ENCODE results near the gene ZP1.
A peak's percentile ranks its signal among the peaks of the same experiment; 100 is the strongest.

The ZP1 gene

DNA sequence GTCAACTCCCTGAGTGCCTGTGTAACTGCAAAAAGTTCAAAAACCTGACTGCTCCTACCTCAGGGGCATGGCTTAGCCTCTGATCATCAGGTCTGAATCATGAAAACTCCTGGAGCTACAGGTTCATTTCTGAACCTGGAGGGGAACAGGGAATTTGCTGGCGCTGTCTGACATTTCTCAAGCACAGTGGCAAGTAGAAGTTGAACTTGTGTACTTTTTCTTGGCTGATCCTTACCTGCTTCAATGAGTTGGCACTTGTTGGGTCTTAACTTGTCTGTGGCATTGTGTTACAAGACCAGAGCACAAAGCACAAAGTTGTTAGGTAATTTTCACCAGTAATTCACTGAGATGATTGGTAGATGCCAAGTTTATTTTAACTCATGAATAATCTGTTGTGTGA lies 49.9 kb downstream of the ZP1 start:
- no peak for DNase-seq (ENCODE audit: low spot score)

DNA sequence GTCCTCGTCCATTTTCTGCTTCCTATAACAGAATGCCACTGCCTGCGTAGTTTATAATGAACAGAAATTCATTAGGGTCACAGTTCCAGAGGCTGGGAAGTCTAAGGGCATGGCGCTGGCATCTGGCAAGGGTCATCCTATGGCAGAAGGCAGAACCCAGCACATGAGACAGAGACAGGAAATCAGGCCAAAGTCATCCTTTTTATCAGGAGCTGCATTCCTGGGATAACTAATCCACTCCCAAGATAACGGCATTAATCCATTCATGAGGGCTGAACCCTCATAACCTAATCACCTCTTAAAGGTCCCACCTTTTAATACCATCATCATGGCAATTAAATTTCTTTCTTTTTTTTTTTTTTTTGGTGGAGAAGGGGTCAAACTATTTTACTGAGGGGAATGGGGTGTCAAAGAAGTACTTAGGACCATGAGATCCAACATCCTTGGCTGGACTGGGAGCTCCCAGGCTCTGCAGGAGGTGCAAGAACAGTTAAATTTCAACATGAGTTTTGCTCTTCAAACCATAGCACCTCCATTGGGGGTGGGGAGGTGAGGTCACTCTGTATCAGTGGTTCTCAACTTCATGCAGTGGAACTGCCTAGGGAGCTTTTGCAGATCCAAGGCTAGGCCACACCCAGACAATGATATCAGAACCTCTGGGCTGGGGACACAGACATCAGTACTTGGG lies 51.1 kb downstream of the ZP1 start:
- TF ChIP-seq, protein P1, sequence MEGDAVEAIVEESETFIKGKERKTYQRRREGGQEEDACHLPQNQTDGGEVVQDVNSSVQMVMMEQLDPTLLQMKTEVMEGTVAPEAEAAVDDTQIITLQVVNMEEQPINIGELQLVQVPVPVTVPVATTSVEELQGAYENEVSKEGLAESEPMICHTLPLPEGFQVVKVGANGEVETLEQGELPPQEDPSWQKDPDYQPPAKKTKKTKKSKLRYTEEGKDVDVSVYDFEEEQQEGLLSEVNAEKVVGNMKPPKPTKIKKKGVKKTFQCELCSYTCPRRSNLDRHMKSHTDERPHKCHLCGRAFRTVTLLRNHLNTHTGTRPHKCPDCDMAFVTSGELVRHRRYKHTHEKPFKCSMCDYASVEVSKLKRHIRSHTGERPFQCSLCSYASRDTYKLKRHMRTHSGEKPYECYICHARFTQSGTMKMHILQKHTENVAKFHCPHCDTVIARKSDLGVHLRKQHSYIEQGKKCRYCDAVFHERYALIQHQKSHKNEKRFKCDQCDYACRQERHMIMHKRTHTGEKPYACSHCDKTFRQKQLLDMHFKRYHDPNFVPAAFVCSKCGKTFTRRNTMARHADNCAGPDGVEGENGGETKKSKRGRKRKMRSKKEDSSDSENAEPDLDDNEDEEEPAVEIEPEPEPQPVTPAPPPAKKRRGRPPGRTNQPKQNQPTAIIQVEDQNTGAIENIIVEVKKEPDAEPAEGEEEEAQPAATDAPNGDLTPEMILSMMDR (IDR thresholded peaks at IDR 0.05; ENCODE audit: extremely low read depth, missing control alignments): no peak
- DNase-seq (ENCODE audit: low spot score): peak; percentile 23

More for the DNA sequence above, 49.9 kb downstream of the ZP1 start:
- TF ChIP-seq, protein P1 (IDR thresholded peaks at IDR 0.05; ENCODE audit: extremely low read depth, missing control alignments): no peak

DNA sequence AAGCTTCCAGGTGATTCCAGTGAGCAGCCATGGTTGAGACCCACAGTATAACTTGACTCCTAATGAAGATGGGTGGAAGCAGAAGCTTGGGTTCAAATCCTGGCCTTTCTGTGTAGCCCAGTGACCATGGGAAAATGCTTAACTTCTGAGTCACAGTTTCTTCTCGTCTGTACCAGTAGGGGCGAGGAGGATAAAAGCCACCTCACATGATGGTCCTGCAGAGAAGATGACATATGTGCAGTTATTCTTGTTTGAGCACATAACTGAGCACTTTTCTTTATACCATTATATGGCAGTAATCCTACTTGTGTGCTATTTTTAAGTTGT lies 51.6 kb downstream of the ZP1 start:
- DNase-seq (ENCODE audit: low spot score): peak; percentile 21
- TF ChIP-seq, protein P1 (IDR thresholded peaks at IDR 0.05; ENCODE audit: extremely low read depth, missing control alignments): no peak

DNA sequence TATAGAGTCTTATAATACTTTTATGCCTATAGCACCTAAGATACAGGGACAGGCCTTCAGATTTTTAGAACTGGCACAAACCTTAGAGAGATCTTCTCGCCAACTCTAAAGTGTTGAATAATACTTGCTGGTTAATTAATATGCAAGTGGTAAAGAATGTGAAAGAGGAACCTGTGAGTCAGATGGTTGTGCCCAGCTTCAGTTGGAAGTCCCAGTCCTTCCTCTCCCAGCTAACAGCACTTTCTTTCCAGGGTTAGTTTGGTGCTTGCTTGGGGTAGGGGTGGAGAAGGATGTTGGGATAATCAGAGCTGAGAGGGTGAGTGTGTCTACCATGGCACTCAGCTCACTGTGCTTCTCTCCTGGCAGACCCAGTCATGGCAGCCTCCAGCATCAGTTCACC lies 52.0 kb downstream of the ZP1 start:
- TF ChIP-seq, protein P1 (IDR thresholded peaks at IDR 0.05; ENCODE audit: extremely low read depth, missing control alignments): no peak
- peak; percentile 20 for DNase-seq (ENCODE audit: low spot score)

DNA sequence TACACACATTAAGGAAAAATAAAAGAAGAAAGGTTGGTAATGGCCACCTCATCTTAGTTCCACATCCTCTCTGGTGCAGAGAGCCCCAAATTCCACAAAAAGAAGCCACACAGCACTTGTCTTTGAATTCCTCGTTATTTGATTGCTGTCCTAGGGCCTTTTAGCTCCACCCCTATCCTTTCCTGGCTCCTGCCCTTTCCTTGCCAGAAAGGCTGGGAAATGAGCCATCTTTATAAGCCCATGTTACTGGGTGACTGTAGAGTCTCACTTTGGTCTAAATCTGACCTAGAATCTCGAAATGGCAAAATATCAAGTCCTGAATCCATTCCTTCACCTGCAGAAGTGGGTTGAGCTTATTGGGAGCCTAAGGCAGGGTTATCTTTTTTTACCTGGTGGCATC lies 52.6 kb downstream of the ZP1 start:
- DNase-seq (ENCODE audit: low spot score): no peak
- TF ChIP-seq, protein P1 (IDR thresholded peaks at IDR 0.05; ENCODE audit: extremely low read depth, missing control alignments): no peak

DNA sequence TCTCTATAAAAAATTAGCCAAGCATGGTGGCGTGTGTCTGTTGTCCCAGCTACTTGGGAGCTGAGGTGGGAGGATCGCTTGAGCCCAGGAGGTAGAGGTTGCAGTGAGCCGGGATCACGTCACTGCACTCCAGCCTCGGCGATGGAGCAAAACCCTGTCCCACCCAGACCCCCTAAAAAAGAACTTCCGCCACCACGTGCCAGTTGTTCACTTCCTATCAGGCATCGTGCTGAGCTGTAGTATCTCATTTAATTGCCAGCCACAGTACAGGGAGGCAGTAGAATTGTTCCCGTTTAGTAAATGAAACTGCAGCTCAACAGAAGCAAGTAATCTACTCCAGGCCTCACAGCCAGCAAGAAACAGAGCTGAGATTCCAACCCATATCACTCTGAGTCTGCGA lies 53.9 kb downstream of the ZP1 start:
- no peak for DNase-seq (ENCODE audit: low spot score)
- TF ChIP-seq, protein P1 (IDR thresholded peaks at IDR 0.05; ENCODE audit: extremely low read depth, missing control alignments): no peak

DNA sequence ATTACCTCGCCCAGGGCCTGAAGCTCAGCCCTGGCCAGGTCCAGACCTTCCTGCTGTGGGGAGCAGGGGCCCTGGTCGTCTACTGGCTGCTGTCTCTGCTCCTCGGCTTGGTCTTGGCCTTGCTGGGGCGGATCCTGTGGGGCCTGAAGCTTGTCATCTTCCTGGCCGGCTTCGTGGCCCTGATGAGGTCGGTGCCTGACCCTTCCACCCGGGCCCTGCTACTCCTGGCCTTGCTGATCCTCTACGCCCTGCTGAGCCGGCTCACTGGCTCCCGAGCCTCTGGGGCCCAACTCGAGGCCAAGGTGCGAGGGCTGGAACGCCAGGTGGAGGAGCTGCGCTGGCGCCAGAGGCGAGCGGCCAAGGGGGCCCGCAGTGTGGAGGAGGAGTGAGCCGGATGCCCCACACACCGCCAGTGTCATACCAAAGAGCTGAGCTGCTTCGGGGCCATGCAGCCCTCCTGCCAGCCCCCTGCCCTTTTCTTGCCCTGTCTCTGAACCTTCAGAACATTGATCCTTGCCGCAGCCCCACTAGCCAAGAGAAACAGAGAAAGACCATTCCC lies 54.5 kb downstream of the ZP1 start:
- DNase-seq (ENCODE audit: low spot score): no peak
- TF ChIP-seq, protein P1 (IDR thresholded peaks at IDR 0.05; ENCODE audit: extremely low read depth, missing control alignments): no peak

All from GM20000 (cell line).